GM18873 (cell line): ENCODE data around the gene PECR.
"Not testable (repeated sequence)": the region's sequence is repeated elsewhere in the genome, so short reads cannot be mapped to it uniquely, and the experiment has no call there.

Experiments used
- ATAC-seq: cut with Tn5 transposase; IDR thresholded peaks from one replicate; pipeline ENCODE4 v1.9.1; 2021; ENCODE audit warnings: mild to moderate bottlenecking, moderate library complexity, moderate number of reproducible peaks; ENCODE audit not compliant: unreplicated experiment, low FRiP score

Gene PECR

GRCh38 chr2:216006164-216006663, 75.4 kb downstream of the PECR start:
- peak; percentile 39 for ATAC-seq

GRCh38 chr2:216004697-216005283, 76.8 kb downstream of the PECR start:
- ATAC-seq: no peak

- ATAC-seq: no peak
These were observed 77.5 kb downstream of the PECR start for GRCh38 chr2:216003876-216004696.

- ATAC-seq: no peak
These were observed 78.9 kb downstream of the PECR start for GRCh38 chr2:216002693-216003092.

GRCh38 chr2:216002101-216002678, 79.4 kb downstream of the PECR start:
- ATAC-seq: no peak

GRCh38 chr2:216001216-216002100, 80.2 kb downstream of the PECR start:
- no peak for ATAC-seq

GRCh38 chr2:215998636-215999035, 83.0 kb downstream of the PECR start:
- ATAC-seq: no peak

GRCh38 chr2:215997219-215997618, 84.4 kb downstream of the PECR start:
- no peak for ATAC-seq

- no peak for ATAC-seq
These were observed 86.7 kb downstream of the PECR start for GRCh38 chr2:215994911-215995310.

GRCh38 chr2:215988556-215989207, 92.9 kb downstream of the PECR start:
- not testable (repeated sequence) for ATAC-seq
